Thyroid gland (tissue), 4 donors: ENCODE results near the gene YIPF7.

Experiments used
- POLR2A ChIP-seq, 2 donors: fragments of 450-650 bp; IDR thresholded peaks; one replicate each; pipeline ENCODE4 v1.6.1; 2017; ENCODE audit warnings: antibody characterized with exemption in 2 of 2, mild to moderate bottlenecking in 2 of 2, moderate library complexity in 1 of 2
- TF ChIP-seq, protein P1 (sequence below), 6 experiments: fragments of 200-600 bp in 3 of 6; fragments of 450-650 bp in 3 of 6; sonication (generic) in 3 of 6; IDR thresholded peaks; one replicate each; pipeline ENCODE4 v1.5.1; 2016 to 2019; ENCODE audit warnings: antibody characterized with exemption in 6 of 6, mild to moderate bottlenecking in 2 of 6, inconsistent platforms in 1 of 6, moderate library complexity in 1 of 6

GRCh38 chr4:44679060-44679459 lies 27.6 kb upstream of the YIPF7 start:
- TF ChIP-seq POLR2A (IDR thresholded peaks at IDR 0.05), result no peak
- TF ChIP-seq, protein P1, sequence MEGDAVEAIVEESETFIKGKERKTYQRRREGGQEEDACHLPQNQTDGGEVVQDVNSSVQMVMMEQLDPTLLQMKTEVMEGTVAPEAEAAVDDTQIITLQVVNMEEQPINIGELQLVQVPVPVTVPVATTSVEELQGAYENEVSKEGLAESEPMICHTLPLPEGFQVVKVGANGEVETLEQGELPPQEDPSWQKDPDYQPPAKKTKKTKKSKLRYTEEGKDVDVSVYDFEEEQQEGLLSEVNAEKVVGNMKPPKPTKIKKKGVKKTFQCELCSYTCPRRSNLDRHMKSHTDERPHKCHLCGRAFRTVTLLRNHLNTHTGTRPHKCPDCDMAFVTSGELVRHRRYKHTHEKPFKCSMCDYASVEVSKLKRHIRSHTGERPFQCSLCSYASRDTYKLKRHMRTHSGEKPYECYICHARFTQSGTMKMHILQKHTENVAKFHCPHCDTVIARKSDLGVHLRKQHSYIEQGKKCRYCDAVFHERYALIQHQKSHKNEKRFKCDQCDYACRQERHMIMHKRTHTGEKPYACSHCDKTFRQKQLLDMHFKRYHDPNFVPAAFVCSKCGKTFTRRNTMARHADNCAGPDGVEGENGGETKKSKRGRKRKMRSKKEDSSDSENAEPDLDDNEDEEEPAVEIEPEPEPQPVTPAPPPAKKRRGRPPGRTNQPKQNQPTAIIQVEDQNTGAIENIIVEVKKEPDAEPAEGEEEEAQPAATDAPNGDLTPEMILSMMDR (IDR thresholded peaks at IDR 0.05), result no peak
